Neural crest cell (in vitro differentiated cells): ENCODE data around the gene CA10. TPM values are rescaled to one million over a fixed set of nuclear protein-coding genes. Genes with fewer than 3 reads are reported as not detected.

Source experiments
- DNase-seq: peaks from one replicate; pipeline ENCODE4 v3.0.0; 2021; ENCODE audit warnings: low read depth, mixed read lengths, low spot score
- H3K27ac Mint-ChIP-seq: one replicate; pipeline ENCODE4 v1.8.0; 2021; ENCODE audit warnings: mild to moderate bottlenecking, mixed read lengths; ENCODE audit not compliant: unreplicated experiment
- H3K27me3 Mint-ChIP-seq: 2 replicates; pipeline ENCODE4 v1.8.0; 2021; ENCODE audit warnings: low read depth, mild to moderate bottlenecking, mixed read lengths
- H3K36me3 Mint-ChIP-seq: 2 replicates; pipeline ENCODE4 v1.8.0; 2021; ENCODE audit warnings: low read depth, mild to moderate bottlenecking, mixed read lengths
- H3K4me1 Mint-ChIP-seq: 2 replicates; pipeline ENCODE4 v1.8.0; 2021; ENCODE audit warnings: mixed read lengths
- H3K4me3 Mint-ChIP-seq: one replicate; pipeline ENCODE4 v1.8.0; 2021; ENCODE audit warnings: mild to moderate bottlenecking, mixed read lengths
- H3K9me3 Mint-ChIP-seq: 2 replicates; pipeline ENCODE4 v1.8.0; 2021; ENCODE audit warnings: mixed read lengths
- CTCF ChIP-seq: fragments of 200-600 bp; sonication (generic); conservative IDR thresholded peaks from 2 replicates; pipeline ENCODE4 v1.5.0; 2021; ENCODE audit warnings: antibody characterized with exemption, mild to moderate bottlenecking
- total RNA-seq: library from RNA; stranded (reverse); gene quantifications from 2 replicates; pipeline ENCODE4 v1.2.1, GENCODE V29; 2021

The CA10 gene
- total RNA-seq, 1 donor from 2014 or later = not detected

GRCh38 chr17:52149626-52150025 lies 8.9 kb downstream of the CA10 start:
- TF ChIP-seq CTCF = no peak
- Mint-ChIP-seq H3K9me3 (no peaks in the 10 kb centered on the region), H3K36me3 (no peaks in the 10 kb centered on the region), H3K4me1 (no peaks in the 10 kb centered on the region), H3K27ac (no peak overlapping the region), H3K27me3 (peaks cover 38% of the 10 kb centered on the region), H3K4me3 (no peak overlapping the region)
- DNase-seq = no peak

- Mint-ChIP-seq H3K36me3 (no peaks in the 10 kb centered on the region), H3K27me3 (peaks cover 32% of the 10 kb centered on the region), H3K27ac (no peak overlapping the region), H3K4me3 (no peak overlapping the region), H3K4me1 (no peaks in the 10 kb centered on the region), H3K9me3 (no peaks in the 10 kb centered on the region)
- DNase-seq = no peak
- no peak for TF ChIP-seq CTCF
Observed at GRCh38 chr17:52148969-52149351, 9.6 kb downstream of the CA10 start.

- no peak overlapping the region for H3K4me3 Mint-ChIP-seq
- TF ChIP-seq CTCF = no peak
- H3K27ac Mint-ChIP-seq = no peak overlapping the region
- no peaks in the 10 kb centered on the region for H3K4me1 Mint-ChIP-seq
- no peaks in the 10 kb centered on the region for H3K9me3 Mint-ChIP-seq
- no peak for DNase-seq
- no peaks in the 10 kb centered on the region for H3K36me3 Mint-ChIP-seq
- H3K27me3 Mint-ChIP-seq = peaks cover 29% of the 10 kb centered on the region
Observed at GRCh38 chr17:52148288-52148968, 10.1 kb downstream of the CA10 start.

- DNase-seq = no peak
- Mint-ChIP-seq H3K27me3 (peaks cover 23% of the 10 kb centered on the region), H3K27ac (no peak overlapping the region), H3K4me1 (no peaks in the 10 kb centered on the region), H3K36me3 (no peaks in the 10 kb centered on the region), H3K4me3 (no peak overlapping the region), H3K9me3 (no peaks in the 10 kb centered on the region)
- no peak for TF ChIP-seq CTCF
Observed at GRCh38 chr17:52147872-52148271, 10.6 kb downstream of the CA10 start.

GRCh38 chr17:52147431-52147830 lies 11.1 kb downstream of the CA10 start:
- no peak overlapping the region for H3K27ac Mint-ChIP-seq
- H3K27me3 Mint-ChIP-seq = peaks cover 21% of the 10 kb centered on the region
- DNase-seq = no peak
- H3K4me3 Mint-ChIP-seq = no peak overlapping the region
- no peaks in the 10 kb centered on the region for H3K36me3 Mint-ChIP-seq
- H3K4me1 Mint-ChIP-seq = no peaks in the 10 kb centered on the region
- TF ChIP-seq CTCF = no peak
- no peaks in the 10 kb centered on the region for H3K9me3 Mint-ChIP-seq

- no peak overlapping the region for H3K27ac Mint-ChIP-seq
- no peak overlapping the region for H3K4me3 Mint-ChIP-seq
- no peaks in the 10 kb centered on the region for H3K4me1 Mint-ChIP-seq
- no peaks in the 10 kb centered on the region for H3K9me3 Mint-ChIP-seq
- H3K27me3 Mint-ChIP-seq = peaks cover 9% of the 10 kb centered on the region
- H3K36me3 Mint-ChIP-seq = no peaks in the 10 kb centered on the region
- no peak for TF ChIP-seq CTCF
- no peak for DNase-seq
Observed at GRCh38 chr17:52145476-52145875, 13.0 kb downstream of the CA10 start.
